Measurements from ENCODE around the gene KBTBD6. TPM values are rescaled to one million over a fixed set of nuclear protein-coding genes. Genes with fewer than 3 reads are reported as not detected.

KBTBD6 gene, protein sequence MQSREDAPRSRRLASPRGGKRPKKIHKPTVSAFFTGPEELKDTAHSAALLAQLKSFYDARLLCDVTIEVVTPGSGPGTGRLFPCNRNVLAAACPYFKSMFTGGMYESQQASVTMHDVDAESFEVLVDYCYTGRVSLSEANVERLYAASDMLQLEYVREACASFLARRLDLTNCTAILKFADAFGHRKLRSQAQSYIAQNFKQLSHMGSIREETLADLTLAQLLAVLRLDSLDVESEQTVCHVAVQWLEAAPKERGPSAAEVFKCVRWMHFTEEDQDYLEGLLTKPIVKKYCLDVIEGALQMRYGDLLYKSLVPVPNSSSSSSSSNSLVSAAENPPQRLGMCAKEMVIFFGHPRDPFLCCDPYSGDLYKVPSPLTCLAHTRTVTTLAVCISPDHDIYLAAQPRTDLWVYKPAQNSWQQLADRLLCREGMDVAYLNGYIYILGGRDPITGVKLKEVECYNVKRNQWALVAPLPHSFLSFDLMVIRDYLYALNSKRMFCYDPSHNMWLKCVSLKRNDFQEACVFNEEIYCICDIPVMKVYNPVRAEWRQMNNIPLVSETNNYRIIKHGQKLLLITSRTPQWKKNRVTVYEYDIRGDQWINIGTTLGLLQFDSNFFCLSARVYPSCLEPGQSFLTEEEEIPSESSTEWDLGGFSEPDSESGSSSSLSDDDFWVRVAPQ
- polyA plus RNA-seq (2012; rRNA removed), result 1.9 and 2.4 TPM in 2 replicates
- 2.0 and 2.4 TPM in 2 replicates for polyA plus RNA-seq (2012; cell fraction: cytosol; rRNA removed)
- 1.2 and 1.4 TPM in 2 replicates for polyA plus RNA-seq (2012; cell fraction: nucleus; rRNA removed)

DNA sequence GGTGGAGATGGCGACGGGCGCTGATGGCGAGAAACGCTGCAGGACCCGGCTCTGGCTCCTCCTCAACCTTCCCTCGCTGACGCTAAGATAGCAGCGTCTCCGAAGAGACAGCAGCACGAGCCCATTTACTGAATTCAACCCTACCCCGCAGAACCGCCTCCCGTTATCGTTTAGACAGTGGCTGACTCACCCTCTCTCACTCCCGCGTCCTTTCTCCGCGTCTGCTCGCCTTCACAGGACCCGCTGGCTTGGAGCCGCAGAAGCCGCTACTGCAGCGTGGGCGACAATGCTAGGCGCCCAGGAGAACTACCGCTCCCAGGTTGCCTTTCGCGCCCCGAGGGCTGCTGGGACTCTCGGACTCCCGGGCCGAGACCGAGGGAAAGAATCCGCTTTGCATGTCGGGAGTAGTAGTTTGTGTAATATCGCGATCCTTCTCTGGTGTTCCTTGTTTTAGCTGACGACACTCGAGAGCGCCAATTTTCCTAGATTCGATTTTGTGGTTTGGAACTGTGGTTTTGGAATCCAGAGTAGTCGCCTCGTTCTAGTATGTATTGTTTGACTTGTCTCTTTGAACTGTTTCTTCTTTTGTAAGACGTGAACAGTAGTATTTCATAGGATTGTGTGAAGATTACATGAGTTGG is at the start of gene KBTBD6:
Gene KBTBD6 (minus strand): TSS at position 291 of the 641 bp plus-strand sequence. CDS start 291 bp downstream, outside the sequence.
- Histone ChIP-seq H3K27me3 (ENCODE audit: insufficient read depth) (no peaks in the 10 kb centered on the region), H3K9me2 (no peaks in the 10 kb centered on the region), H4K20me1 (ENCODE audit: insufficient read depth) (no peaks in the 10 kb centered on the region), H3F3A (replicated peaks; ENCODE audit: insufficient read depth) (peaks cover 6% of the 10 kb centered on the region), H3K4me3 (ENCODE audit: low read depth in 2 of 2, low read length in 1 of 2) (peak within 1 kb of the TSS; percentile 64 to 72), H2AFZ (ENCODE audit: low read depth) (peak within 1 kb of the TSS; percentile 89), H3K36me3 (replicated peaks in 1 of 2; ENCODE audit: control insufficient read depth in 1 of 2, insufficient read depth in 2 of 2, low read length in 1 of 2) (peaks cover 7 to 8% of the 10 kb centered on the region in 2 experiments), H3K4me2 (peak within 1 kb of the TSS; percentile 86), H3K27ac (ENCODE audit: low read depth in 2 of 2, low read length in 1 of 2) (peak within 1 kb of the TSS; percentile 67 to 86), H3K9ac (peak within 1 kb of the TSS; percentile 86), H3K4me1 (ENCODE audit: control insufficient read depth in 1 of 2, insufficient read depth in 2 of 2, low read depth in 1 of 2, low read length in 1 of 2) (peaks cover 6 to 19% of the 10 kb centered on the region in 2 experiments; a peak in 3 of 4 replicates), H3K79me2 (ENCODE audit: insufficient read depth) (peaks cover 44% of the 10 kb centered on the region), H3K9me3 (no peaks in the 10 kb centered on the region)
- CTCF ChIA-PET, result interaction anchor here (1.0 kb wide), 1 partner anchor 211 kb away, joined by 3 read pairs; no protein-coding TSS in a partner anchor
- 2% methylated on average over 41 of the region's 45 CpGs for WGBS (ENCODE audit: low lambda C conversion rate)
- peak; percentile 89 for DNase-seq
- POLR2A ChIA-PET, result interaction anchor here (0.6 to 1.3 kb wide), 3 partner anchors 72 to 345 kb away, joined by 3 to 5 read pairs (median 3); partner anchors contain the start of gene MTRF1
- TF ChIP-seq, protein P1, sequence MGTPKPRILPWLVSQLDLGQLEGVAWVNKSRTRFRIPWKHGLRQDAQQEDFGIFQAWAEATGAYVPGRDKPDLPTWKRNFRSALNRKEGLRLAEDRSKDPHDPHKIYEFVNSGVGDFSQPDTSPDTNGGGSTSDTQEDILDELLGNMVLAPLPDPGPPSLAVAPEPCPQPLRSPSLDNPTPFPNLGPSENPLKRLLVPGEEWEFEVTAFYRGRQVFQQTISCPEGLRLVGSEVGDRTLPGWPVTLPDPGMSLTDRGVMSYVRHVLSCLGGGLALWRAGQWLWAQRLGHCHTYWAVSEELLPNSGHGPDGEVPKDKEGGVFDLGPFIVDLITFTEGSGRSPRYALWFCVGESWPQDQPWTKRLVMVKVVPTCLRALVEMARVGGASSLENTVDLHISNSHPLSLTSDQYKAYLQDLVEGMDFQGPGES (IDR thresholded peaks at IDR 0.05; ENCODE audit: low read depth, low read length), result no peak
- TF ChIP-seq SIN3A (IDR thresholded peaks at IDR 0.05; ENCODE audit: borderline replicate concordance, low read depth, low read length), result peak; percentile 88
- TF ChIP-seq CHD2 (IDR thresholded peaks at IDR 0.05; ENCODE audit: low read length, partially characterized antibody), result peak; percentile 100
- TF ChIP-seq PBX3 (IDR thresholded peaks at IDR 0.05), result no peak
- no peak for TF ChIP-seq FOXM1 (IDR thresholded peaks at IDR 0.05; ENCODE audit: low read depth)
- no peak for TF ChIP-seq RXRA (IDR thresholded peaks at IDR 0.05; ENCODE audit: borderline replicate concordance, low read depth)
- peak; percentile 91 for TF ChIP-seq ELF1 (IDR thresholded peaks at IDR 0.05)
- TF ChIP-seq MAX (IDR thresholded peaks at IDR 0.05; ENCODE audit: low read depth), result peak; percentile 91
- peak; percentile 36; the same call in 1 of the 2 replicates for TF ChIP-seq JUND (IDR thresholded peaks at IDR 0.05)
- TF ChIP-seq EP300 (IDR thresholded peaks at IDR 0.05; ENCODE audit: borderline replicate concordance in 1 of 2, low read depth in 1 of 2, low read length in 1 of 2), result no peak; a peak in 1 of 4 replicates
- TF ChIP-seq EZH2phosphoT487 (IDR thresholded peaks at IDR 0.05; ENCODE audit: borderline replicate concordance, low read depth), result no peak
- TF ChIP-seq MEF2A (IDR thresholded peaks at IDR 0.05; ENCODE audit: borderline replicate concordance, low read depth), result no peak
- TF ChIP-seq TCF12 (IDR thresholded peaks at IDR 0.05), result peak; percentile 38; the same call in 1 of the 2 replicates
- TF ChIP-seq GATA2 (CRISPR knock-in tag; IDR thresholded peaks at IDR 0.05), result no peak
- TF ChIP-seq REST (IDR thresholded peaks at IDR 0.05; ENCODE audit: low read depth, low read length), result no peak
- TF ChIP-seq NFIC (IDR thresholded peaks at IDR 0.05; ENCODE audit: borderline replicate concordance), result peak; percentile 34; the same call in 1 of the 2 replicates
- peak; percentile 86 for TF ChIP-seq POLR2AphosphoS5 (IDR thresholded peaks at IDR 0.05; ENCODE audit: low read depth, low read length)
- peak; percentile 79 for TF ChIP-seq YY1 (IDR thresholded peaks at IDR 0.05; ENCODE audit: low read depth)
- TF ChIP-seq FOXJ3 (CRISPR knock-in tag; IDR thresholded peaks at IDR 0.05), result no peak
- no peak for TF ChIP-seq SMC3 (IDR thresholded peaks at IDR 0.05; ENCODE audit: low read depth, low read length)
- TF ChIP-seq RFX5 (IDR thresholded peaks at IDR 0.05; ENCODE audit: low read length), result no peak
- TF ChIP-seq, protein P2, sequence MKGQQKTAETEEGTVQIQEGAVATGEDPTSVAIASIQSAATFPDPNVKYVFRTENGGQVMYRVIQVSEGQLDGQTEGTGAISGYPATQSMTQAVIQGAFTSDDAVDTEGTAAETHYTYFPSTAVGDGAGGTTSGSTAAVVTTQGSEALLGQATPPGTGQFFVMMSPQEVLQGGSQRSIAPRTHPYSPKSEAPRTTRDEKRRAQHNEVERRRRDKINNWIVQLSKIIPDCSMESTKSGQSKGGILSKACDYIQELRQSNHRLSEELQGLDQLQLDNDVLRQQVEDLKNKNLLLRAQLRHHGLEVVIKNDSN (IDR thresholded peaks at IDR 0.05; ENCODE audit: borderline replicate concordance, low read depth), result peak; percentile 32; the same call in 1 of the 2 replicates
